GM21360 (cell line): ENCODE results near the gene CACNG6.
"Not testable (repeated sequence)": the region's sequence is repeated elsewhere in the genome, so short reads cannot be mapped to it uniquely, and the experiment has no call there.

ENCODE experiments used
- ATAC-seq: cut with Tn5 transposase; IDR thresholded peaks from one replicate; pipeline ENCODE4 v1.9.1; 2021; ENCODE audit warnings: mild to moderate bottlenecking, moderate library complexity; ENCODE audit not compliant: unreplicated experiment

The CACNG6 gene

GRCh38 chr19:53991224-53992113 is at the start of gene CACNG6:
Gene CACNG6, plus strand, starts transcription at chr19:53991637. Its CDS starts 1,241 bp downstream, at chr19:53992878.
- ATAC-seq: no peak

GRCh38 chr19:53942001-53942786 is 49.2 kb upstream of the CACNG6 start:
- no peak for ATAC-seq

- ATAC-seq: no peak
Measured at GRCh38 chr19:53944416-53944815, 47.0 kb upstream of the CACNG6 start.

- ATAC-seq: no peak
Measured at GRCh38 chr19:53944933-53945332, 46.5 kb upstream of the CACNG6 start.

GRCh38 chr19:53945441-53945840 is 46.0 kb upstream of the CACNG6 start:
- no peak for ATAC-seq

- no peak for ATAC-seq
Measured at GRCh38 chr19:53945998-53946397, 45.4 kb upstream of the CACNG6 start.

- no peak for ATAC-seq
Measured at GRCh38 chr19:53947624-53948023, 43.8 kb upstream of the CACNG6 start.

GRCh38 chr19:53948611-53949010 is 42.8 kb upstream of the CACNG6 start:
- ATAC-seq: not testable (repeated sequence)

- ATAC-seq: no peak
Measured at GRCh38 chr19:53951436-53951835, 40.0 kb upstream of the CACNG6 start.

- ATAC-seq: no peak
Measured at GRCh38 chr19:53951947-53952346, 39.5 kb upstream of the CACNG6 start.

GRCh38 chr19:53953383-53953782 is 38.1 kb upstream of the CACNG6 start:
- ATAC-seq: no peak

GRCh38 chr19:53957448-53958167 is 33.8 kb upstream of the CACNG6 start:
- ATAC-seq: no peak

- ATAC-seq: no peak
Measured at GRCh38 chr19:53958168-53958571, 33.3 kb upstream of the CACNG6 start.

- ATAC-seq: no peak
Measured at GRCh38 chr19:53958823-53959757, 32.3 kb upstream of the CACNG6 start.

GRCh38 chr19:53960187-53960586 is 31.2 kb upstream of the CACNG6 start:
- no peak for ATAC-seq

- ATAC-seq: no peak
Measured at GRCh38 chr19:53960886-53961285, 30.6 kb upstream of the CACNG6 start.

GRCh38 chr19:53961523-53962356 is 29.7 kb upstream of the CACNG6 start:
- ATAC-seq: no peak

- ATAC-seq: no peak
Measured at GRCh38 chr19:53962887-53963431, 28.5 kb upstream of the CACNG6 start, which contains the start of gene CACNG8. Gene CACNG8, plus strand, starts transcription at chr19:53962937.

- ATAC-seq: no peak
Measured at GRCh38 chr19:53965091-53965490, 26.3 kb upstream of the CACNG6 start.
